HG03196 (cell line): ENCODE measurements around the gene FBXO10.
A peak's percentile ranks its signal among the peaks of the same experiment; 100 is the strongest.

ENCODE experiments used
- ATAC-seq: cut with Tn5 transposase; IDR thresholded peaks from one replicate; pipeline ENCODE4 v1.9.1; 2021; ENCODE audit not compliant: unreplicated experiment

Gene FBXO10

GRCh38 chr9:37592108-37592951 lies 16.1 kb upstream of the FBXO10 start, which contains the start of gene TOMM5:
Gene TOMM5 (minus strand): TSS chr9:37592597. CDS start chr9:37592532, 65 bp downstream.
- ATAC-seq, result peak; percentile 90

GRCh38 chr9:37587521-37587920 lies 11.3 kb upstream of the FBXO10 start:
- no peak for ATAC-seq

GRCh38 chr9:37583522-37584121 lies 7.4 kb upstream of the FBXO10 start:
- ATAC-seq, result no peak

- ATAC-seq, result no peak
These were observed 6.5 kb upstream of the FBXO10 start for GRCh38 chr9:37582548-37583157.

- peak; percentile 35 for ATAC-seq
These were observed 667 bp downstream of the FBXO10 start for GRCh38 chr9:37575511-37575914.

GRCh38 chr9:37575001-37575400 lies 1.2 kb downstream of the FBXO10 start:
- no peak for ATAC-seq

GRCh38 chr9:37574241-37574721 lies 1.9 kb downstream of the FBXO10 start:
- ATAC-seq, result no peak

- no peak for ATAC-seq
These were observed 4.9 kb downstream of the FBXO10 start for GRCh38 chr9:37571282-37571681.

GRCh38 chr9:37566716-37567115 lies 9.5 kb downstream of the FBXO10 start:
- no peak for ATAC-seq

GRCh38 chr9:37565661-37566618 lies 10.2 kb downstream of the FBXO10 start:
- ATAC-seq, result peak; percentile 50

GRCh38 chr9:37564916-37565315 lies 11.3 kb downstream of the FBXO10 start:
- ATAC-seq, result no peak

GRCh38 chr9:37563806-37564513 lies 12.2 kb downstream of the FBXO10 start:
- no peak for ATAC-seq

GRCh38 chr9:37562826-37563225 lies 13.4 kb downstream of the FBXO10 start:
- ATAC-seq, result no peak

GRCh38 chr9:37561682-37562081 lies 14.5 kb downstream of the FBXO10 start:
- ATAC-seq, result no peak

GRCh38 chr9:37559855-37560592 lies 16.2 kb downstream of the FBXO10 start:
- ATAC-seq, result no peak

GRCh38 chr9:37559125-37559524 lies 17.1 kb downstream of the FBXO10 start:
- no peak for ATAC-seq

- no peak for ATAC-seq
These were observed 20.4 kb downstream of the FBXO10 start for GRCh38 chr9:37555786-37556185.

GRCh38 chr9:37554318-37554717 lies 21.9 kb downstream of the FBXO10 start:
- ATAC-seq, result no peak

- ATAC-seq, result no peak
These were observed 24.3 kb downstream of the FBXO10 start for GRCh38 chr9:37551888-37552287.
